Upper lobe of left lung (tissue), 4 donors: Measurements from ENCODE around the gene ADAM17.
"Not testable (repeated sequence)": the region's sequence is repeated elsewhere in the genome, so short reads cannot be mapped to it uniquely, and the experiment has no call there.

Experiments
- POLR2AphosphoS5 ChIP-seq, 2 donors: sonication (generic); formaldehyde crosslinking; IDR thresholded peaks; one replicate each; pipeline ENCODE4 v1.5.1; 2017; ENCODE audit warnings: antibody characterized with exemption in 2 of 2
- TF ChIP-seq, protein P1 (sequence below), 6 experiments: fragments of 450-650 bp in 4 of 6; fragments of 200-600 bp in 2 of 6; sonication (generic) in 2 of 6; IDR thresholded peaks; one replicate each; pipeline ENCODE4 v1.5.1; 2016 to 2019; ENCODE audit warnings: antibody characterized with exemption in 6 of 6

DNA sequence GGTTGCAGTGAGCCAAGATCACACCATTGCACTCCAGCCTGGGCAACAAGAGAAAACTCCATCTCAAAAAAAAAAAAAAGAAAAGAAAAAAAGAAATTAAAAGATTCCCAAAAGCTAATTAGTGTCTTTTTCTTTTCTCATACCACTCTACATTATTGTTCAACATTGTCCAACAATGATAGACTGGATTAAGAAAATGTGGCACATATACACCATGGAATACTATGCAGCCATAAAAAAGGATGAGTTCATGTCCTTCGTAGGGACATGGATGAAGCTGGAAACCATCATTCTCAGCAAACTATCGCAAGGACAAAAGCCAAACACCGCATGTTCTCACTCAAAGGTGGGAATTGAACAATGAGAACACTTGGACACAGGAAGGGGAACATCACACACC lies 41.7 kb downstream of the ADAM17 start:
- TF ChIP-seq POLR2AphosphoS5 (IDR thresholded peaks at IDR 0.05) = not testable (repeated sequence)
- TF ChIP-seq, protein P1, sequence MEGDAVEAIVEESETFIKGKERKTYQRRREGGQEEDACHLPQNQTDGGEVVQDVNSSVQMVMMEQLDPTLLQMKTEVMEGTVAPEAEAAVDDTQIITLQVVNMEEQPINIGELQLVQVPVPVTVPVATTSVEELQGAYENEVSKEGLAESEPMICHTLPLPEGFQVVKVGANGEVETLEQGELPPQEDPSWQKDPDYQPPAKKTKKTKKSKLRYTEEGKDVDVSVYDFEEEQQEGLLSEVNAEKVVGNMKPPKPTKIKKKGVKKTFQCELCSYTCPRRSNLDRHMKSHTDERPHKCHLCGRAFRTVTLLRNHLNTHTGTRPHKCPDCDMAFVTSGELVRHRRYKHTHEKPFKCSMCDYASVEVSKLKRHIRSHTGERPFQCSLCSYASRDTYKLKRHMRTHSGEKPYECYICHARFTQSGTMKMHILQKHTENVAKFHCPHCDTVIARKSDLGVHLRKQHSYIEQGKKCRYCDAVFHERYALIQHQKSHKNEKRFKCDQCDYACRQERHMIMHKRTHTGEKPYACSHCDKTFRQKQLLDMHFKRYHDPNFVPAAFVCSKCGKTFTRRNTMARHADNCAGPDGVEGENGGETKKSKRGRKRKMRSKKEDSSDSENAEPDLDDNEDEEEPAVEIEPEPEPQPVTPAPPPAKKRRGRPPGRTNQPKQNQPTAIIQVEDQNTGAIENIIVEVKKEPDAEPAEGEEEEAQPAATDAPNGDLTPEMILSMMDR (IDR thresholded peaks at IDR 0.05) = not testable (repeated sequence)
